ENCODE data around the gene HVCN1.
A peak's percentile ranks its signal among the peaks of the same experiment; 100 is the strongest.
"Not testable (repeated sequence)": the region's sequence is repeated elsewhere in the genome, so short reads cannot be mapped to it uniquely, and the experiment has no call there.

HVCN1 gene, protein sequence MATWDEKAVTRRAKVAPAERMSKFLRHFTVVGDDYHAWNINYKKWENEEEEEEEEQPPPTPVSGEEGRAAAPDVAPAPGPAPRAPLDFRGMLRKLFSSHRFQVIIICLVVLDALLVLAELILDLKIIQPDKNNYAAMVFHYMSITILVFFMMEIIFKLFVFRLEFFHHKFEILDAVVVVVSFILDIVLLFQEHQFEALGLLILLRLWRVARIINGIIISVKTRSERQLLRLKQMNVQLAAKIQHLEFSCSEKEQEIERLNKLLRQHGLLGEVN

DNA sequence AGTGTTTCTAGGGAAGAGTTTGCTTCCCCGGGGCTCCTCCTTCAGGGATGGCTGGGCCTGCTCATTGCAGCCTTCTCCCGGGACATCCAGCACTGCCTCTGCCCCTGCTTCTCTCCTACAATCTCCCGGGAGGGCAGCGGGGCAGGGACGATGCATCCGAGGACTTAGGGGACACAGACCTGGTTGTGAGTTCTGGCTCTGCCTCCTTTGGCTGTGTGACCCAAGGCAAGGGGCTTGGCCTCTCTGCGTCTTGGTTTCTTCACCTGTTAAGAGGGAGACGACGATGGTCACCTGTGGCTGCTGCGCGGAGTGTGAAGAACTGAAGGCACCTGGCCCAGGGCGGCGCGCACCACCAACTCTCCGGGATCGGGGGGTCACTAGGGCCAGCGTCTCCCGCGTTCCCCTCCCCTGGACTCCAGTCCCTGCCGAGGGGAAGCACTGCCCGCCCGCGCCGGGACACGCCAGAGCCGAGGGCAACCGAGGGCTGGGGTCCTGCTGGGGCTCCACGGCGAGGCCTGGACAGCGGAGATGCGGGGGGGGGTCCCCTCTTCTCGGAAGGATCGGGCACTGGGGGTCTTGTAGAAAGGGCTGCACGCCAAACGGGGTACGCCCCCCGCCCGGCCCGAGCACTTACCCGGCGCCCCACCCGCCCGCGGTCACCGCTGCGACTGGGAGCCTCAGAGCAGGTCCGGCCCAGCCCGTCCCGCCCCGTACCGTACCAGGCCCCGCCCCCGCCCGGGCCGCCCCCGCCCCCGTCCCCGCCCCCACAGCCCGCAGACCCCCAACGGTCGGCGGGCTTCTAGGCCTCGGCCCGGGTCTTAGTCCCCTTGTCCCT lies at the start of gene HVCN1:
TSS of gene HVCN1 (minus strand) at position 670 of the 835 bp plus-strand sequence. CDS start 5,870 bp downstream, outside the sequence.
- FAIRE-seq: no peak

DNA sequence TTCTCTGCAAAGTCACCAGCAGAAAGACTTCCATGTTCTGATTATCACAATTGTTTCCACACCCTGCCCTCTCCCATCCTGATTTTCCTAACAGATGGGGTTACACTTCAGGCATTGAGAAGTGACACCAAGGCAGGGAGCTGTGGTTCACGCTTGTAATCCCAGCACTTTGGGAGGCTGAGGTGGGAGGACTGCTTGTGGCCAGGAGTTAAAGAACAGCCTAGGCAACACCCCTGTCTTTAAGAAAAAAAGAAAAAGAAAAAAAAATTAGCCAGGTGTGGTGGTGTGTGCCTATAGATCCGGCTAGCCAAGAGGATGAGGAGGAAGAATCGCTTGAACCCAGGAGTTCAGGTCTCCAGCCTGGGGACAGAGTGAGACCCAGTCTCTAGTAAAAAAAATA lies 48.6 kb upstream of the HVCN1 start:
- no peak for FAIRE-seq

DNA sequence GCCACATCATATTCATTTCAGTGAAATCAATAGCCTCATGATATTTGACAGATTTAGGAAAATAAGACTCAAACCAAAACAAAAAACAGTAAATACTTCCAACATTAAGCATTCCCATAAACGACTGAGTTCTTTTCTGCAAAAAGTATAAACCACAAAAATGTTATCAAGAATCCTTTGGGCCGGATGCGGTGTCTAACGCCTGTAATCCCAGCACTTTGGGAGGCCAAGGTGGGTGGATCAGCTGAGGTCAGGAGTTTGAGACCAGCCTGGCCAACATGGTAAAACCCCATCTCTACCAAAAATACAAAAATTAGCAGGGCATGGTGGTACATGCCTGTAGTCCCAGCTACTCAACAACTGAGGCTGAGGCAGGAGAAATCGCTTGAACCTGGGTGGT lies 48.1 kb upstream of the HVCN1 start:
- not testable (repeated sequence) for FAIRE-seq

GRCh38 chr12:110733900-110734299 lies 45.0 kb upstream of the HVCN1 start:
- FAIRE-seq: no peak

GRCh38 chr12:110733089-110733715 lies 44.3 kb upstream of the HVCN1 start:
- FAIRE-seq: no peak

DNA sequence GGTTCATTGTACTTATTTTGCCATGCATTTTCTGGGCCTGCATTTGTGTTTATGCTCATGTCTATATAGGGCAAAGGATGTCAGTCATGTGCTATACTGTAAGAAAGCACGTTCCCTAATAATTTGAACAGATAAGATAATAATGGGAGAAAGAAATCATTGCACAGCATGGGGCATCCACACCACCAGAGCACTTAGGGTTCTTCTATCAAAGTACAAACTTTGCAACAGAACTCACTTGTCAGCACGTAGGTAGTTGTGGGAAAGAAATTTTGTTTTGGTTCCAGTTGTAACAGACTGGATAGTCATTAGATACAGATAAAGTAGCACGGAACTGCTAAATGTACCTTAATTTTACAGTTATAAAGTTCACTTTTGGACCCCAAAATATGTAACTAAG lies 43.7 kb upstream of the HVCN1 start:
- no peak for FAIRE-seq

GRCh38 chr12:110731479-110731878 lies 42.6 kb upstream of the HVCN1 start:
- FAIRE-seq: no peak

DNA sequence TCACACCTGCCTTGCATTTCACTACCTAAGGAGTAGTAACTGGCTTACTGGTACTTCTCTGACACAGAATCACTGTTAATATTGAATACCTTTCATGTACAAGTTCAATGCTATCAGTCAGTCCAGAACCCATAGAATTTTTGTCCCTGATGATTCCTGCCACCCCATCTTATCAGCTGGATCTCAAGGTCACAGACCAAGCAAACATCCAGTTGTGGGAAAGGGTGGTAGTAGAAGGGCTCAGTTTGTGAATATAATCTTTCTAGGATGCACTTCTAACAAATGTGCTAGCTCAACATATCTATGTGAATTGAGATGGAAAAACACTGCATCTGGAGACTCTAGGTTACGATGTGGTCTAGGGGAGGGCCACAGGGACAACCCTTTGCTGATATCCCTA lies 39.7 kb upstream of the HVCN1 start:
- FAIRE-seq: no peak

DNA sequence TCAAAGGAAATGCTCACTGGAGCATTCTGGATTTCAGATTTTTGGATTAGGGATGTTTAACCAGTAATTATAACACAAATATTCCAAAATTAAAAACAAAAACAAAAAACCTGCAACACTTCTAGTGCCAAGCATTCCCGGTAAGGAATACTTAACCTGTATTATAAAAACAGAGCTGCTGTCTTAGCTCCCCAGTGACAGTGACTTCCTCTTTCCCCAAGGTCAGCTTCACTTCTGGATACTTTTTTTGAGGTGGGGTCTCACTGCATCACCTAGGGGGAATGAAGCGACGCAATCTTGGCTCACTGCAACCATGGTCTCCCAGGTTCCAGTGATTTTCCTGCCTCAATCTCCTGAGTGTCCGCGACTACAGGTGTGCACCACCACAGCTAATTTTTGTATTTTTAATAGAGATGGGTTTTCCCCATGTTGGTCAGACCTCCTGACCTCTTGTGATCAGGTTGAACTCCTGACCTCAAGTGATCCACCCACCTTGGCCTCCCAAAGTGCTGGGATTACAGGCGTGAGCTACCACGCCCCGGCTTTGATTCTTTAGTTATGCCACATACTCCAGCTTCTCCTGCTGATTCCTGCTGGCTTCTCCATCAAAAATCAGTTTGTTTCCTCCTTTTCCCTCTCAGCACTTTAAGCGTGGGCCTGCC lies 37.9 kb upstream of the HVCN1 start:
- FAIRE-seq: no peak

DNA sequence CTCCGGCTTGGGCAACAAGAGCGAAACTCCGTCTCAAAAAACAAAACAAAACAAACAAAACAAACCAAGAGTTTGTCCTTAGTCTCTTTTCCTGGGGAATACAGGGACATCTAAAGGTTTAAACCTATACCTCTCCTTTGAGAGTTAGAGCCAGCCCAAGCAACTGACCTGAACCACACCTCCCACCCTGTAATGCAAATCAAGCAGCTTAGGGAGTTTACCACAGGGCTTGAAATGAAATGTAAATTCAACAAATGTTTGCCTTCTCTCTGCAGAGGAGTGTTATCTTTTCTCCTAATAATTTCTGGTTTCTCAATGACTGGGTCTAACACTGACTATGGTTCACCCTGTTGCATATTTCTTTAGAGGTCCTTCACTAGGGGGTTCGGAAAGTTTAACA lies 37.1 kb upstream of the HVCN1 start:
- FAIRE-seq: no peak

DNA sequence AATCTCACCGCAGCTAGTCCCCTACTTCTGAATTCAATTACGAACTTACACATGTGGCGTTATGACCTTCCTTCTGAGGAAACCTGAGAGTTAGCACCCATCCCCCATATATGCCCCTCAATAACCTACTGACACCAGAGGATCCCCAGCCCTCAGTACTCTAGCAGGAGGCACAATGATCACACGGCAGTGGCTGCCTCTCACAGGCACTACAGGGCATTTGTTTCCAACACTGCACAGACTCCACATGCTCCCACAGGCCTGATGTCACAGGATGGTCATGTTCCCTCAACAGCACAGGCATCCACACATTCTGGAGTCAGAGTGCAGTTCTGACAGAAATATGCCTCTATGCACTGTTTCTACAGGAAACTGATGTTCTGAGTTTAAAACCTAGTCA lies 36.4 kb upstream of the HVCN1 start:
- FAIRE-seq: no peak

DNA sequence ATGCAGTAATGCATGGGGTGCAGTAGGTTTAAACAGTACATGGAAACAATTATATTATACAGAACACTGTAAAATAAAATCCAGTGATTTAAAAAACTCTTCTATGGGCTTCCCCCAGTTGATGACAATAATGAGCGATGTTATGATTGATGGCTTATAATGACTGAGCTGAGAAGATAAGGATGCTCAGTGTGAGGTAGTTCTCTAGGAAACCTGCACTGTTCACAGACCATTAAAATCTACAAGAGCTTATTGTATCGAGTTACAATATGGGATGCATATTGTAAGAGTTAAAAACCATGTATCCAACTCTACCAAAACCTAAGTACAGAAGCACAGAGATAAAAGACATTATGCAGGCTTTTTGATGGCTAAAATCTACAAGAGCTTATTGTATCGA lies 34.0 kb upstream of the HVCN1 start:
- not testable (repeated sequence) for FAIRE-seq

DNA sequence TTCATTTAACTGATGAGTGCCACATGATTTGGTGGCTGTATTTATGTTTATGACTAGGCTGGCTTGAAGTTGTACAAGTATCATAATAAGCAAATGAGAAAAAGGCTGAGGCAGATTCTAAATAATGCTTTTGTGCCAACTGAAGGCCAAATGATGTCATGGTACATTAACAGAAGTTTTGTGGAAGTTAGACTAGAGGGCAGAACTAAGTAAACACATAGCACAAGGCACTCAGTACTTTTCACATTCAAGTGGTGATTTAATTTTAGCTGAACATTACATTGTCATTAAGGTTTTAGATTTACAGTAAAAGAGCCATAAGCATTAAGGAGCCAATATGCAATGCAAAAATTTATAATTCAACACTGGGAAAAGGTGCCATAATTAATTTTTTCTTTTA lies 32.7 kb upstream of the HVCN1 start:
- FAIRE-seq: no peak

GRCh38 chr12:110720516-110720915 lies 31.6 kb upstream of the HVCN1 start:
- no peak for FAIRE-seq

GRCh38 chr12:110718222-110718908 lies 29.4 kb upstream of the HVCN1 start:
- no peak for FAIRE-seq

DNA sequence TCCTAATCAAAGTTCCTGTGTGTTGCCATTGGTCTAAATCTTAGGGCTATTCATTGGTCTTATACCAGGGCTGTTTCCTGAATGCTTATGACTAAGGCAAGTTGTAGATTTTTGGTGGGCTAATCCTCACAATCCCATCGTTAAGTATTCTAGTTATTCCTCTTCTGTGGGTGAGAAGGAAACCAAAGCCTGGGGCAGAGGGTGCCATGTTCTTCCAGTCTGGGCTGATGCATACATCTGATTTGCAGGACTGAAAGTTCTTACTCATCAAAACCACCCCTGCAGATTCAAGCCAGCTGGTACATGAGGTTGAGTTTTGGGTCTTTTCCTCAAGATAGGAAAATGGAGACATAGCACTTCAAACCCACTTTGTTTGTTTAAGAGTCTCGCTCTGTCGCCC lies 28.1 kb upstream of the HVCN1 start:
- no peak for FAIRE-seq

GRCh38 chr12:110708917-110709316 lies 20.0 kb upstream of the HVCN1 start:
- FAIRE-seq: no peak

DNA sequence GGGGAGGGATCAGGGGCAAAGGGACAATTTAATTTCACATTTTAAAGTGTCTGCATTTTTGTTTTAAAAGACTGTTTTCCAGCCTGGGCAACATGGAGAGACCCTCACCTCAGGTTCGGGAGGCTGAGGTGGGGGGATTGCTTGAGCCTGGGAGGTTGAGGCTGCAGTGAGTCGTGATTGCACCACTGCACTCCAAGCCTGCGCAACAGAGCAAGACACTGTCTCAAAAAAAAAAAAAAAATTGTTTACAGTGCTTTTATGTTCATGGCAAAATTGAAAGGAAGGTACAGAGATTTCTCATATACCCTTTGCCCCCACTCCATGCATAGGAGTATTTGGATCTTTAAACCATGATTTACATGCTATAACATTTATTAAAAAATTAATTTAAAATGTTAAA lies 16.4 kb upstream of the HVCN1 start:
- no peak for FAIRE-seq

GRCh38 chr12:110704750-110705149 lies 15.8 kb upstream of the HVCN1 start:
- peak; percentile 11 for FAIRE-seq

DNA sequence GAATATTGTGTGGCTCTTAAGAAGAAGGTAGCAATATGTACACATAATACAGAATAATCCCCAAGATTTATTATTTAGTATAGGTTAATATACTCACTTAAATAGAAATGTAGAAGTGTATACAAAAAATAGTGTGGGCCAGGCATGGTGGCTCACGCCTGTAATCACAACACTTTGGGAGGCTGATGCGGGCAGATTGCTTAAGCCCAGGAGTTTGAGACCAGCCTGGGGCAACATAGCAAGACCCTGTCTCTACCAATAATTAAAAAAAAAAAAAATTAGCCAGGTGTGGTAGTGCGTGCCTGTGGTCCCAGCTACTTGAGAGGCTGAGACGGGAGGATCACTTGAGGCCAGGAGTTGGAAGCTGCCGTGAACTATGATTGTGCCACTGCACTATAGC lies 15.3 kb upstream of the HVCN1 start:
- no peak for FAIRE-seq

DNA sequence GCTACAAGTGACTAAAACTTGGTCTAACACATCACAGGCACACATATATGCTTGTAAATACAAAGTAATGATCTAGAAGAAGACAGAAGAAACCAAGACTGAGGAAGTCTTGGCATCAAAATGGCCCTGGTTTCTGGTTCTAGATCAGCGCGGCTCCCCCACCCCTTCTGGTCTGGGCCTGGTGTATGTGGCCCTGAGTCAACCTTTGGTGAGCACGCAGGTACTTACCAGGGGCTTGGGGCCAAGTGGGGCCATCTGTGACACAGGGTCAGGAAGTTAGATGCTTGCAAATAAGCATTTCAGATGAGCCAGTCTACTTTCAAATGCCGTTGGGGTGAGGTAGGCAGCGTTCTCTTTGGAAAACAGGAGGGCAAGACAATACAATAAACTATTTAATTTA lies 13.2 kb upstream of the HVCN1 start:
- FAIRE-seq: no peak

DNA sequence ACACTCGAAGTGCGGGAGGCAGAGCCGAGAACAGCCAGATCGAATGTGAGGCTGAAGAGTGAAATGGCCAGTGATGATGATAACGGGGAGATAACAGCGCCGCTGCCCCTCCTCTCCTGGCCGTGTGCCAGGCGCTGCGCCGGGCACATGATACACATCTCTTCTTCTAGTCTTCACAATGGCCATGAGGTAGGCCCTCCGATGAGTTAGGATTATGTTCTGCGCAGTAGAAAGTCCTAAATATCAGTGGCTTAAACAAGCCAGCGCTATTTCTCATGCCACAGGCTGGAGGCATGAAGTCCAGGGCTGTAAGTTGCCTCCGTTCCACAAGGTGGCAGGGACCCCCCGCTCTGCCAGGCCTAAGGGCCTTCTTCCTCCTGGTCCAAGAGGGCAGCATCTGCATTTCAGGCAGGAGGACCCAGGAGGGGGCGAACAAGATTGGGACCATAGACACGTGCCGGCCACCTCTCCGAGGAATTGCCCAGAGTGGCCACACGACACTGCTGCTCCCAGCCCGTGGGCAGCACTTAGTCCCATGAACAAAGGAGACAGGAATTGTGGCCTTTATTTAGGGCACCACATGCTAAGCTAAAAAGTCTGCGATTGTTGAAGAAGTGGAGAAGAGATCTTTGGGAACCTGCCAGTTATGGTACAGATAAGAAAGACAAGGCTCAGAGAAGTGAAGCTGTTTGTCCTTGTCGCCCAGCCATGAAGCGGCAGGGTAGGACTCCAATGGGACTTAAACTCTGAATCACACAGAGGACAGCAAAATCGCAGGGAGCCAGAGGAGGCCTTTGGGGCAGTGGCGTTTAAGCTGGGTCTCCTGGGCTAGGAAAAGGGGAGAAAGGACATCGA lies 10.9 kb upstream of the HVCN1 start:
- FAIRE-seq: no peak

Measured in G401.6 (cell line).